Neutrophil (primary cell): ENCODE measurements around the gene RECQL5.

ENCODE experiments used
- H3K27ac ChIP-seq: fragments of 200-600 bp; sonication (generic); 2 replicates; pipeline ENCODE4 v1.5.1; 2016; ENCODE audit warnings: mild to moderate bottlenecking, moderate library complexity
- H3K27me3 ChIP-seq: fragments of 200-600 bp; sonication (generic); 2 replicates; pipeline ENCODE4 v1.6.0; 2016; ENCODE audit warnings: mild to moderate bottlenecking
- H3K36me3 ChIP-seq: fragments of 200-600 bp; sonication (generic); 2 replicates; pipeline ENCODE4 v1.5.1; 2017
- H3K4me1 ChIP-seq, 2 experiments: fragments of 200-600 bp in 1 of 2; sonication (generic) in 1 of 2; 1 replicate in 1 of 2; 2 replicates in 1 of 2; pipeline versions ENCODE4 v1.5.1 to v1.6.1; 2013 to 2016; ENCODE audit warnings: low read depth in 1 of 2, low read length in 1 of 2, mild to moderate bottlenecking in 1 of 2, moderate library complexity in 1 of 2; ENCODE audit not compliant: control insufficient read depth in 1 of 2, insufficient read depth in 1 of 2
- H3K4me3 ChIP-seq, 2 experiments: fragments of 200-600 bp in 1 of 2; sonication (generic) in 1 of 2; 1 replicate in 1 of 2; 2 replicates in 1 of 2; pipeline ENCODE4 v1.5.1; 2013 to 2016; ENCODE audit warnings: low read depth in 1 of 2, low read length in 1 of 2, mild to moderate bottlenecking in 1 of 2, moderate library complexity in 1 of 2
- H3K9me3 ChIP-seq: fragments of 200-600 bp; sonication (generic); 2 replicates; pipeline ENCODE4 v1.5.1; 2016
- TF ChIP-seq, protein P1 (sequence below): fragments of 200-600 bp; sonication (generic); IDR thresholded peaks from 2 replicates; pipeline ENCODE4 v1.5.1; 2016; ENCODE audit warnings: antibody characterized with exemption

RECQL5 gene

DNA sequence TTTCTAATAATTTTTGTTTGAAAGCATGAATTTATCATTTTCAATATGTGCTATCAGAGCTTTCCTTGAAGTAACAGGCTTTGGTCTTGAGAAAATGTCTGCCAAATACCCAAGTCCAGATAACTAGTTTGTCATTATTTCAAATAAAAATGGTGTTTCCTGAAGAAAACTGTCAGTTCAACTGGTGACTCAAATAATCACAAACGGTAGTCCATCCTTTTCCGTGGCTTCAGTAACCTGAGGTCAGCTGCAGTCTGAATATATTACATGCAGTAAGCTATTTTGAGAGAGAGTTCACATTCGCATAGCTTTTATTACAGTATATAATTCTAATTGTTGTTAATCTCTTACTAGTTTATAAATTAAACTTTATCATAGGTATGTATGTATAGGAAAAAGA, 9.5 kb upstream of the RECQL5 start:
- H3K9me3 ChIP-seq = no peaks in the 10 kb centered on the region
- H3K4me1 ChIP-seq = peaks cover 12% of the 10 kb centered on the region in 2 experiments
- H3K27me3 ChIP-seq = no peaks in the 10 kb centered on the region
- TF ChIP-seq, protein P1, sequence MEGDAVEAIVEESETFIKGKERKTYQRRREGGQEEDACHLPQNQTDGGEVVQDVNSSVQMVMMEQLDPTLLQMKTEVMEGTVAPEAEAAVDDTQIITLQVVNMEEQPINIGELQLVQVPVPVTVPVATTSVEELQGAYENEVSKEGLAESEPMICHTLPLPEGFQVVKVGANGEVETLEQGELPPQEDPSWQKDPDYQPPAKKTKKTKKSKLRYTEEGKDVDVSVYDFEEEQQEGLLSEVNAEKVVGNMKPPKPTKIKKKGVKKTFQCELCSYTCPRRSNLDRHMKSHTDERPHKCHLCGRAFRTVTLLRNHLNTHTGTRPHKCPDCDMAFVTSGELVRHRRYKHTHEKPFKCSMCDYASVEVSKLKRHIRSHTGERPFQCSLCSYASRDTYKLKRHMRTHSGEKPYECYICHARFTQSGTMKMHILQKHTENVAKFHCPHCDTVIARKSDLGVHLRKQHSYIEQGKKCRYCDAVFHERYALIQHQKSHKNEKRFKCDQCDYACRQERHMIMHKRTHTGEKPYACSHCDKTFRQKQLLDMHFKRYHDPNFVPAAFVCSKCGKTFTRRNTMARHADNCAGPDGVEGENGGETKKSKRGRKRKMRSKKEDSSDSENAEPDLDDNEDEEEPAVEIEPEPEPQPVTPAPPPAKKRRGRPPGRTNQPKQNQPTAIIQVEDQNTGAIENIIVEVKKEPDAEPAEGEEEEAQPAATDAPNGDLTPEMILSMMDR = no peak
- no peak overlapping the region for H3K4me3 ChIP-seq
- H3K36me3 ChIP-seq = peaks cover 61% of the 10 kb centered on the region
- H3K27ac ChIP-seq = peak overlapping the region; percentile 20

DNA sequence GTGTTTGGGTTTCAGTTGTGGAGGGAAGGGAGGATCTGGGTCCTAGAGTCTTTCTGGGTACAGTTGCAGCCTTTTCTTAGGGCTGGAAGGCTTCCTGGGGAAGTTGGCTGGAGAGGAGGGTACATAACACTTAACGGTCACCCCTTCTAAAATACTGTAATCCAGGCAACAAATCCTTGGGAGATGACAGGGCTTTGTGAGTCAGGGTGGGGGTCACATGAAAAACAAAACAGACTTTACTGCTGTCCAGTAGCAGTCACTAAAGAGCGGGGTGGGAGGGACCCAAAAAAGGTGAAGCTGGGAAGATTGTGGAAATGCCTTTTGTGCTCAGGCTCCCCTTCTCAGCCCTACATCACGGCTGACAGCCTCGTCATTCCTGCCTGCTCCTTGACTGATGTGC, 6.5 kb upstream of the RECQL5 start:
- Histone ChIP-seq H3K36me3 (peaks cover 59% of the 10 kb centered on the region), H3K4me1 (peaks cover 12 to 16% of the 10 kb centered on the region in 2 experiments), H3K27ac (peak overlapping the region; percentile 26), H3K27me3 (no peaks in the 10 kb centered on the region), H3K4me3 (no peak overlapping the region), H3K9me3 (no peaks in the 10 kb centered on the region)
- TF ChIP-seq, protein P1 = no peak

GRCh38 chr17:75672011-75672410, 5.1 kb upstream of the RECQL5 start:
- no peak overlapping the region for H3K4me3 ChIP-seq
- peaks cover 55% of the 10 kb centered on the region for H3K36me3 ChIP-seq
- H3K27ac ChIP-seq = no peak overlapping the region
- H3K4me1 ChIP-seq = peaks cover 22 to 27% of the 10 kb centered on the region in 2 experiments
- no peaks in the 10 kb centered on the region for H3K27me3 ChIP-seq
- TF ChIP-seq, protein P1 = no peak
- no peaks in the 10 kb centered on the region for H3K9me3 ChIP-seq

DNA sequence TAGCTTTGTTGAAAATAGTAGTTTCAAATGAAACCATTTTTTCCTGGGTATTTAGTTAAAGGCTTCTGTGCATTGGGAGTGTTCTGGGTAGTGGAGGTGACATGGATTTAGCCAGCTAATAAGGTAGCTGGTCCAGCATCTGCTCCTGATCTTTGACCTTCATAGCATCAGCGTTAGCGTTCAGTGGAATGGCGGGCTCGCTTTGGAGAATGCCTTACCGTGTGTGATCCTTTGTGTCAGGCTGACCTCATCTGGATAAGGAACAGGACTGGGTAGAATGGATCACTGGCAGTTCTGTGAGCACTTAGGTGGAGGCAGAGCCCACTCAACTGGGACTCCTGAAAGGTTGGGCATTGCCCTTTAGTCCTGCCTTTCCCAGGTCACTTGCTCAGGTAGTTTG, 3.9 kb upstream of the RECQL5 start:
- TF ChIP-seq, protein P1 = no peak
- H3K4me1 ChIP-seq = peaks cover 31 to 33% of the 10 kb centered on the region in 2 experiments
- peaks cover 49% of the 10 kb centered on the region for H3K36me3 ChIP-seq
- no peak overlapping the region for H3K4me3 ChIP-seq
- no peaks in the 10 kb centered on the region for H3K9me3 ChIP-seq
- no peak overlapping the region for H3K27ac ChIP-seq
- H3K27me3 ChIP-seq = no peaks in the 10 kb centered on the region

DNA sequence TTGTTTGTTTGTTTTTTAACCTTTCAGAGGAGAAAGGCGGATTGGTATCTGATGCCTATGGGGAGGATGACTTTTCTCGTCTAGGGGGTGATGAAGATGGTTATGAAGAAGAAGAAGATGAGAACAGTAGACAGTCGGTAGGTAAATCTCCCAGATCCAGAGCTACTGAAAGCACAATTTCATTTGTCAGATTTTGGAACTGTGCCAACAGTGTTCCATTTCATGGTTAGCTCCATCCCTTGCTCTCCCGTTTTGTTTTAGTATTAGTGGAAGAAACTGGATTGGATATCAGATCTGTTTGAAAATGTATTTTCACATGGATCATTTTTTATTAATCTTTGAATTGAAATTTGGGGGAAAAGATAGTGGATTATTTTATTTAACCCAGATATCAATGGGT, 1.5 kb upstream of the RECQL5 start:
- Histone ChIP-seq H3K27ac (peak overlapping the region; percentile 91), H3K9me3 (no peaks in the 10 kb centered on the region), H3K27me3 (no peaks in the 10 kb centered on the region), H3K4me3 (peak overlapping the region; percentile 1 to 91), H3K4me1 (peaks cover 18 to 21% of the 10 kb centered on the region in 2 experiments), H3K36me3 (peaks cover 44% of the 10 kb centered on the region)
- TF ChIP-seq, protein P1 = no peak

DNA sequence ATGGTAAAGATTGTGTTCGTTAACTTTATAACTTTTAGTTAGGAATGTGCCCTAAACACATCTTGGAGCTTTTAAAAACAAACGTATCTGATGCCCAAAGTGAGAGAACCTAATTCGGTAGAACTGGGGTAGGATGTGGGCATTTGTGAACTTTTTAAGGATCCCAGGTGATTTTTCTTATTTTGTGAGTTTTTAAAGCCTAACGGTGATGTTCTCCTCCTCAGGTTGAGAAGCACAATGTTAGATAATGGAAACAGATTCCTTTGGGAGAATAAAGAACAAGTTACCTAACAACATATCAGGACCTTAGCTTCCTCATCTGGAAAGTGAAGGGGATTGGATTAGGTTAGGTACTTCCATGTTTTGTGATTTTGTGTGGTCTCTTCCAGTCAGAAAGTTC, 871 bp upstream of the RECQL5 start:
- Histone ChIP-seq H3K27ac (peak overlapping the region; percentile 91), H3K4me1 (peaks cover 18 to 21% of the 10 kb centered on the region in 2 experiments), H3K9me3 (no peaks in the 10 kb centered on the region), H3K4me3 (peak overlapping the region; percentile 91 to 99), H3K27me3 (no peaks in the 10 kb centered on the region), H3K36me3 (peaks cover 40% of the 10 kb centered on the region)
- TF ChIP-seq, protein P1 = no peak
